GM12891 (cell line): ENCODE measurements around the gene ARMCX5.

ENCODE experiments used
- POLR2A ChIP-seq: IDR thresholded peaks from 2 replicates; pipeline ENCODE4 v1.6.1; 2011; ENCODE audit warnings: low read depth, low read length, control low read depth
- TAF1 ChIP-seq: IDR thresholded peaks from 2 replicates; pipeline ENCODE4 v1.6.1; 2011; ENCODE audit warnings: low read depth, low read length, control low read depth

DNA sequence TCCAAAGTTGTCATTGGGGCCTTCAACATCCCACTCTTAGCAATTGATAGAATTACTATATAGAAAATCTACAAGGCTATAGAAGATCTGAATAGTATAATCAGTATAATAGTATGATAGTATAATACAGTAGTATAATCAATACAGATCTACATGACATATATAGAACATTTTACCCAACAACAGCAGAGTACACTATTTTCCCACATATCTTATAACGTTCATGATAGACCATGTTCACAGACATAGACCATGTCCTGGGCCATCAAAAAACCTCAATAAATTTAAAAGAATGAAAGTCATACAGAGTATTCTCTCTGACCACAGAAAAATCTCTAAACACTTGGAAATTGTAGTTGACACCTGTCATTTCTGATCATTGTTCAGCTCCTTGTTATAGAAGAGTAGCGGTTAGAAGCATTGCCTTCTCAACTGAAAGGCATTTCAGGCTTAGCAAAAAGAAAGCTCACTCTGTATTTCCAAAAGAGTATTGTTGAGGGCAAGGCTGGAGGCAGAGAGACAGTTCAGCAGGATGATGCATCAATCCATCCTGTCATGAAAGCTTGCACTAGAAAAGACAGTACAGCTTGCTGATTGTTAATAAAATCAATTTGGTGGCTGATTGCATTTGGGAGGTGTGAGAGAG, 38.8 kb upstream of the ARMCX5 start:
- TF ChIP-seq TAF1, result no peak
- TF ChIP-seq POLR2A, result no peak
